NCI-H1694 (cell line): ENCODE results near the gene KRT17.
A peak's percentile ranks its signal among the peaks of the same experiment; 100 is the strongest.
"Not testable (repeated sequence)": the region's sequence is repeated elsewhere in the genome, so short reads cannot be mapped to it uniquely, and the experiment has no call there.

Experiments used
- DNase-seq: peaks from one replicate; lab custom pipeline; 2025; lab: John Stamatoyannopoulos, UW

KRT17 gene

GRCh38 chr17:41592601-41593305, 31.6 kb downstream of the KRT17 start:
- DNase-seq: no peak

GRCh38 chr17:41589301-41589700, 35.1 kb downstream of the KRT17 start:
- no peak for DNase-seq

- DNase-seq: no peak
Observed at GRCh38 chr17:41588126-41588810, 36.1 kb downstream of the KRT17 start.

- no peak for DNase-seq
Observed at GRCh38 chr17:41586863-41587495, 37.4 kb downstream of the KRT17 start, which contains the start of gene KRT14. TSS of gene KRT14 (minus strand) at chr17:41586895. CDS start at chr17:41586834, 61 bp downstream.

- DNase-seq: no peak
Observed at GRCh38 chr17:41585301-41586056, 38.9 kb downstream of the KRT17 start.

GRCh38 chr17:41584331-41584927, 39.9 kb downstream of the KRT17 start:
- DNase-seq: not testable (repeated sequence)

- no peak for DNase-seq
Observed at GRCh38 chr17:41583137-41584127, 40.9 kb downstream of the KRT17 start.

- DNase-seq: not testable (repeated sequence)
Observed at GRCh38 chr17:41582061-41582968, 42.1 kb downstream of the KRT17 start.

- DNase-seq: no peak
Observed at GRCh38 chr17:41581366-41582060, 42.9 kb downstream of the KRT17 start.

GRCh38 chr17:41580687-41581365, 43.5 kb downstream of the KRT17 start:
- DNase-seq: no peak

GRCh38 chr17:41580244-41580575, 44.2 kb downstream of the KRT17 start:
- no peak for DNase-seq

GRCh38 chr17:41579484-41580243, 44.7 kb downstream of the KRT17 start:
- DNase-seq: peak; percentile 89

- DNase-seq: no peak
Observed at GRCh38 chr17:41578971-41579370, 45.4 kb downstream of the KRT17 start.

GRCh38 chr17:41578538-41578937, 45.8 kb downstream of the KRT17 start:
- DNase-seq: no peak

GRCh38 chr17:41576740-41577139, 47.6 kb downstream of the KRT17 start:
- DNase-seq: not testable (repeated sequence)

GRCh38 chr17:41575336-41575735, 49.0 kb downstream of the KRT17 start:
- DNase-seq: no peak

GRCh38 chr17:41571561-41572434, 52.6 kb downstream of the KRT17 start, which contains the start of gene KRT9:
TSS of gene KRT9 (minus strand) at chr17:41572059. CDS start at chr17:41571992, 67 bp downstream.
- DNase-seq: no peak
